Measurements from ENCODE around the gene IGSF23. TPM values are rescaled to one million over a fixed set of nuclear protein-coding genes. Genes with fewer than 3 reads are reported as not detected.
A peak's percentile ranks its signal among the peaks of the same experiment; 100 is the strongest.

Gene IGSF23
- total and polyA plus RNA-seq, 2 of the 13 experiments (the other 11 are each of a cell fraction or from before 2014, with no cell fraction given): 2.3 to 8.8 TPM

DNA sequence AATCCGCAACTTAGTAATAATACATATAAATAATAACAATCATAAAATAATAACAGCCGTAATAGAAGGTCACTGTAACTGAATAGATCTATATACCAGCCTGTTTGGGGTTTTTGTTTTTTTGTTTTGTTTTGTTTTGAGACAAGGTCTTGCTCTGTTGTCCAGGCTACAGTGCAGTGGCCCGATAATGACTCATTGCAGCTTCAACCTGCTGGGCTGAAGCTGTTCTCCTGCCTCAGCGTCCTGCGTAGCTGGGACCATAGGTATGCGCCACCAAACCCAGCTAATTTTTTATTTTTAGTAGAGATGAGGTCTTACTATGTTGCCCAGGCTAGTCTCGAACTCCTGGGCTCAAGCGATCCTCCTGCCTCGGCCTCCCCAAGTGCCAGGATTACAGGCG lies 950 bp downstream of the IGSF23 start:
- Histone ChIP-seq H2AFZ (ENCODE audit: low read length) (no peak overlapping the region), H3K9ac (ENCODE audit: insufficient read depth, low read depth, low read length) (peak overlapping the region; percentile 85), H3K4me1 (ENCODE audit: insufficient read depth, low read length) (peaks cover 81% of the 10 kb centered on the region), H3K27ac (ENCODE audit: extremely low read length, insufficient read depth, low read length) (peak overlapping the region; percentile 92), H3K36me3 (replicated peaks in 1 of 2; ENCODE audit: control insufficient read depth in 1 of 2, insufficient read depth in 2 of 2, low read length in 2 of 2) (peaks cover 2 to 4% of the 10 kb centered on the region in 2 experiments; a peak in 3 of 5 replicates), H3K27me3 (ENCODE audit: control insufficient read depth in 1 of 2, insufficient read depth in 2 of 2, low read length in 2 of 2) (no peaks in the 10 kb centered on the region; a peak in 1 of 5 replicates), H3K4me2 (ENCODE audit: low read depth, low read length) (peak overlapping the region; percentile 95), H3K79me2 (ENCODE audit: insufficient read depth, low read length) (peaks cover 9% of the 10 kb centered on the region), H3K4me3 (replicated peaks in 1 of 3; ENCODE audit: insufficient read depth in 1 of 3, low read depth in 2 of 3, low read length in 3 of 3) (peak overlapping the region; percentile 59 to 79 (median 61); a peak in 5 of 6 replicates), H3K9me3 (ENCODE audit: low read length) (no peaks in the 10 kb centered on the region), H4K20me1 (ENCODE audit: insufficient read depth, low read length) (no peaks in the 10 kb centered on the region)
- intact Hi-C loops (cut with micrococcal nuclease; ENCODE audit: unreplicated experiment) (loop anchor here (5.0 kb wide), 1 partner anchor 37 kb away; no protein-coding TSS in a partner anchor), in situ Hi-C loops (cut with HindIII; ENCODE audit: extremely low pct_ligation_motif_present, low pct_unique_long_range_greater_than_20kb) (loop anchor here (5.0 kb wide), 1 partner anchor 43 kb away; no protein-coding TSS in a partner anchor)
- WGBS (ENCODE audit: low lambda C conversion rate): 89% methylated on average over 10 of the region's 10 CpGs
- DNase-seq (ENCODE audit: low spot score): no peak
- no peak for ATAC-seq
- no TSS peak for BruUV-seq (replicated peaks)
- FAIRE-seq: no peak
- CTCF ChIA-PET (ENCODE audit: low intra/inter-chr PET ratio, low total read pairs): no interaction called here
- POLR2A ChIA-PET: interaction anchor here (0.7 to 6.0 kb wide), 13 partner anchors 11 to 43 kb away, joined by 3 to 87 read pairs (median 17); partner anchors contain the start of gene PVR
- TF ChIP-seq MIER3 (CRISPR knock-in tag; IDR thresholded peaks at IDR 0.05; ENCODE audit: borderline replicate concordance): no peak
- TF ChIP-seq, protein P1, sequence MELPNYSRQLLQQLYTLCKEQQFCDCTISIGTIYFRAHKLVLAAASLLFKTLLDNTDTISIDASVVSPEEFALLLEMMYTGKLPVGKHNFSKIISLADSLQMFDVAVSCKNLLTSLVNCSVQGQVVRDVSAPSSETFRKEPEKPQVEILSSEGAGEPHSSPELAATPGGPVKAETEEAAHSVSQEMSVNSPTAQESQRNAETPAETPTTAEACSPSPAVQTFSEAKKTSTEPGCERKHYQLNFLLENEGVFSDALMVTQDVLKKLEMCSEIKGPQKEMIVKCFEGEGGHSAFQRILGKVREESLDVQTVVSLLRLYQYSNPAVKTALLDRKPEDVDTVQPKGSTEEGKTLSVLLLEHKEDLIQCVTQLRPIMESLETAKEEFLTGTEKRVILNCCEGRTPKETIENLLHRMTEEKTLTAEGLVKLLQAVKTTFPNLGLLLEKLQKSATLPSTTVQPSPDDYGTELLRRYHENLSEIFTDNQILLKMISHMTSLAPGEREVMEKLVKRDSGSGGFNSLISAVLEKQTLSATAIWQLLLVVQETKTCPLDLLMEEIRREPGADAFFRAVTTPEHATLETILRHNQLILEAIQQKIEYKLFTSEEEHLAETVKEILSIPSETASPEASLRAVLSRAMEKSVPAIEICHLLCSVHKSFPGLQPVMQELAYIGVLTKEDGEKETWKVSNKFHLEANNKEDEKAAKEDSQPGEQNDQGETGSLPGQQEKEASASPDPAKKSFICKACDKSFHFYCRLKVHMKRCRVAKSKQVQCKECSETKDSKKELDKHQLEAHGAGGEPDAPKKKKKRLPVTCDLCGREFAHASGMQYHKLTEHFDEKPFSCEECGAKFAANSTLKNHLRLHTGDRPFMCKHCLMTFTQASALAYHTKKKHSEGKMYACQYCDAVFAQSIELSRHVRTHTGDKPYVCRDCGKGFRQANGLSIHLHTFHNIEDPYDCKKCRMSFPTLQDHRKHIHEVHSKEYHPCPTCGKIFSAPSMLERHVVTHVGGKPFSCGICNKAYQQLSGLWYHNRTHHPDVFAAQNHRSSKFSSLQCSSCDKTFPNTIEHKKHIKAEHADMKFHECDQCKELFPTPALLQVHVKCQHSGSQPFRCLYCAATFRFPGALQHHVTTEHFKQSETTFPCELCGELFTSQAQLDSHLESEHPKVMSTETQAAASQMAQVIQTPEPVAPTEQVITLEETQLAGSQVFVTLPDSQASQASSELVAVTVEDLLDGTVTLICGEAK (IDR thresholded peaks at IDR 0.05): no peak
- TF ChIP-seq, protein P1 (CRISPR knock-in tag; IDR thresholded peaks at IDR 0.05): no peak
- TF ChIP-seq, protein P2, sequence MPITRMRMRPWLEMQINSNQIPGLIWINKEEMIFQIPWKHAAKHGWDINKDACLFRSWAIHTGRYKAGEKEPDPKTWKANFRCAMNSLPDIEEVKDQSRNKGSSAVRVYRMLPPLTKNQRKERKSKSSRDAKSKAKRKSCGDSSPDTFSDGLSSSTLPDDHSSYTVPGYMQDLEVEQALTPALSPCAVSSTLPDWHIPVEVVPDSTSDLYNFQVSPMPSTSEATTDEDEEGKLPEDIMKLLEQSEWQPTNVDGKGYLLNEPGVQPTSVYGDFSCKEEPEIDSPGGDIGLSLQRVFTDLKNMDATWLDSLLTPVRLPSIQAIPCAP (CRISPR knock-in tag; IDR thresholded peaks at IDR 0.05; ENCODE audit: low read depth): no peak
- no peak for TF ChIP-seq RBM22 (optimal IDR thresholded peaks at IDR 0.05; ENCODE audit: low read length)
- no peak for TF ChIP-seq KDM2A (CRISPR knock-in tag; IDR thresholded peaks at IDR 0.05; ENCODE audit: borderline replicate concordance, low read depth)
- TF ChIP-seq, protein P3, sequence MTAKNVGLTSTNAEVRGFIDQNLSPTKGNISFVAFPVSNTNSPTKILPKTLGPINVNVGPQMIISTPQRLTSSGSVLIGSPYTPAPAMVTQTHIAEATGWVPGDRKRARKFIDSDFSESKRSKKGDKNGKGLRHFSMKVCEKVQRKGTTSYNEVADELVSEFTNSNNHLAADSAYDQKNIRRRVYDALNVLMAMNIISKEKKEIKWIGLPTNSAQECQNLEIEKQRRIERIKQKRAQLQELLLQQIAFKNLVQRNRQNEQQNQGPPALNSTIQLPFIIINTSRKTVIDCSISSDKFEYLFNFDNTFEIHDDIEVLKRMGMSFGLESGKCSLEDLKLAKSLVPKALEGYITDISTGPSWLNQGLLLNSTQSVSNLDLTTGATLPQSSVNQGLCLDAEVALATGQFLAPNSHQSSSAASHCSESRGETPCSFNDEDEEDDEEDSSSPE (CRISPR knock-in tag; IDR thresholded peaks at IDR 0.05): no peak
- TF ChIP-seq SP2 (CRISPR knock-in tag; IDR thresholded peaks at IDR 0.05): no peak
- TF ChIP-seq, protein P4, sequence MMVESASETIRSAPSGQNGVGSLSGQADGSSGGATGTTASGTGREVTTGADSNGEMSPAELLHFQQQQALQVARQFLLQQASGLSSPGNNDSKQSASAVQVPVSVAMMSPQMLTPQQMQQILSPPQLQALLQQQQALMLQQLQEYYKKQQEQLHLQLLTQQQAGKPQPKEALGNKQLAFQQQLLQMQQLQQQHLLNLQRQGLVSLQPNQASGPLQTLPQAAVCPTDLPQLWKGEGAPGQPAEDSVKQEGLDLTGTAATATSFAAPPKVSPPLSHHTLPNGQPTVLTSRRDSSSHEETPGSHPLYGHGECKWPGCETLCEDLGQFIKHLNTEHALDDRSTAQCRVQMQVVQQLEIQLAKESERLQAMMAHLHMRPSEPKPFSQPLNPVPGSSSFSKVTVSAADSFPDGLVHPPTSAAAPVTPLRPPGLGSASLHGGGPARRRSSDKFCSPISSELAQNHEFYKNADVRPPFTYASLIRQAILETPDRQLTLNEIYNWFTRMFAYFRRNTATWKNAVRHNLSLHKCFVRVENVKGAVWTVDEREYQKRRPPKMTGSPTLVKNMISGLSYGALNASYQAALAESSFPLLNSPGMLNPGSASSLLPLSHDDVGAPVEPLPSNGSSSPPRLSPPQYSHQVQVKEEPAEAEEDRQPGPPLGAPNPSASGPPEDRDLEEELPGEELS (CRISPR knock-in tag; IDR thresholded peaks at IDR 0.05): no peak
